B cell (primary cell): ENCODE measurements around the gene SSU72. TPM values are rescaled to one million over a fixed set of nuclear protein-coding genes. Genes with fewer than 3 reads are reported as not detected.

Source experiments
- ATAC-seq: fragments of 200-7000 bp; cut with Tn5 transposase; one replicate; pipeline ENCODE4 v1.10.0; 2021; ENCODE audit warnings: low read depth, mild to moderate bottlenecking, moderate number of reproducible peaks, moderate library complexity
- CTCF ChIA-PET: fragments of 350-600 bp; sonication (Branson Sonifier 250); formaldehyde crosslinking; loops from one replicate; lab custom pipeline; 2021; ENCODE audit warnings: antibody characterized with exemption, inconsistent platforms; lab: Charles Lee
- POLR2A ChIA-PET: fragments of 350-600 bp; sonication (Branson Sonifier 250); formaldehyde crosslinking; loops from one replicate; lab custom pipeline; 2021; ENCODE audit warnings: antibody characterized with exemption; lab: Charles Lee
- DNase-seq: peaks from one replicate; pipeline ENCODE4 v3.0.0; 2013
- H2AFZ ChIP-seq: 2 replicates; pipeline ENCODE4 v1.6.1; 2012; ENCODE audit warnings: mild to moderate bottlenecking, low read depth, low read length; ENCODE audit not compliant: insufficient read depth, poor library complexity, severe bottlenecking
- H3K27ac ChIP-seq, 2 donors: 1 replicate in 1 of 2; 2 replicates in 1 of 2; pipeline ENCODE4 v1.5.1; 2012 to 2013; ENCODE audit warnings: low read length in 2 of 2, mild to moderate bottlenecking in 2 of 2, moderate library complexity in 1 of 2
- H3K27me3 ChIP-seq, 4 experiments: fragments of 200-600 bp in 1 of 4; sonication (generic) in 1 of 4; replicated peaks in 1 of 4; 1 replicate in 2 of 4; 2 replicates in 2 of 4; pipeline versions ENCODE4 v1.6.1 to v1.7.0; 2013 to 2016; ENCODE audit warnings: low read length in 3 of 4, mild to moderate bottlenecking in 2 of 4, mixed read lengths in 1 of 4, moderate library complexity in 1 of 4; ENCODE audit not compliant: insufficient read depth in 4 of 4, control insufficient read depth in 3 of 4; ENCODE audit errors: control extremely low read depth in 1 of 4
- H3K36me3 ChIP-seq, 2 experiments: replicated peaks in 1 of 2; 1 replicate in 1 of 2; 2 replicates in 1 of 2; pipeline versions ENCODE4 v1.6.1 to v1.7.1; 2013; ENCODE audit warnings: low read length in 1 of 2; ENCODE audit not compliant: insufficient read depth in 2 of 2, control insufficient read depth in 1 of 2; ENCODE audit errors: control extremely low read depth in 1 of 2, extremely low read depth in 1 of 2
- H3K4me1 ChIP-seq, 2 donors: fragments of 200-600 bp in 1 of 2; sonication (generic) in 1 of 2; 1 replicate in 1 of 2; 2 replicates in 1 of 2; pipeline versions ENCODE4 v1.5.1 to v1.6.1; 2013 to 2017; ENCODE audit warnings: low read length in 2 of 2; ENCODE audit not compliant: control insufficient read depth in 2 of 2, insufficient read depth in 2 of 2
- H3K4me2 ChIP-seq: replicated peaks from 2 replicates; pipeline ENCODE3; 2012; ENCODE audit warnings: mild to moderate bottlenecking, low read depth, low read length; ENCODE audit not compliant: poor library complexity, severe bottlenecking
- H3K4me3 ChIP-seq, 5 experiments: fragments of 200-600 bp in 1 of 5; sonication (generic) in 1 of 5; 1 replicate in 3 of 5; 2 replicates in 2 of 5; pipeline versions ENCODE4 v1.5.1 to v1.7.0; 2011 to 2016; ENCODE audit warnings: low read length in 4 of 5, mild to moderate bottlenecking in 4 of 5, low read depth in 2 of 5, control low read depth in 1 of 5, moderate library complexity in 1 of 5; ENCODE audit not compliant: insufficient read depth in 1 of 5; ENCODE audit errors: control extremely low read depth in 1 of 5, extremely low read depth in 1 of 5
- H3K79me2 ChIP-seq: fragments of 200-600 bp; sonication (generic); one replicate; pipeline ENCODE4 v1.6.0; 2016; ENCODE audit warnings: low read length; ENCODE audit not compliant: control insufficient read depth, insufficient read depth
- H3K9ac ChIP-seq: fragments of 200-600 bp; sonication (generic); 2 replicates; pipeline ENCODE4 v1.6.1; 2017; ENCODE audit warnings: mild to moderate bottlenecking, low read length, moderate library complexity
- H3K9me3 ChIP-seq, 3 donors: one replicate each; pipeline versions ENCODE4 v1.6.1 to v1.7.1; 2013; ENCODE audit warnings: low read length in 2 of 3; ENCODE audit not compliant: control insufficient read depth in 2 of 3, insufficient read depth in 1 of 3; ENCODE audit errors: control extremely low read depth in 1 of 3
- H4K20me1 ChIP-seq: 2 replicates; pipeline ENCODE4 v1.6.0; 2012; ENCODE audit warnings: mild to moderate bottlenecking, low read length; ENCODE audit not compliant: insufficient read depth, control insufficient read depth, poor library complexity, severe bottlenecking
- H3K27ac Mint-ChIP-seq: one replicate; pipeline ENCODE4 v1.8.0; 2021; ENCODE audit warnings: mixed read lengths
- H3K27me3 Mint-ChIP-seq: one replicate; pipeline ENCODE4 v1.8.0; 2021; ENCODE audit warnings: mixed read lengths
- H3K4me1 Mint-ChIP-seq: one replicate; pipeline ENCODE4 v1.8.0; 2021; ENCODE audit warnings: mixed read lengths
- H3K4me3 Mint-ChIP-seq: one replicate; pipeline ENCODE4 v1.8.0; 2021; ENCODE audit warnings: mixed read lengths
- H3K9me3 Mint-ChIP-seq: one replicate; pipeline ENCODE4 v1.8.0; 2022; ENCODE audit warnings: mixed read lengths; ENCODE audit not compliant: insufficient read depth
- EZH2 ChIP-seq: IDR thresholded peaks from 2 replicates; pipeline ENCODE4 v1.6.1; 2012; ENCODE audit warnings: borderline replicate concordance, low read depth, mild to moderate bottlenecking, moderate library complexity, low read length; ENCODE audit not compliant: insufficient read depth, poor library complexity, severe bottlenecking
- WGBS: methylation state at CpG from one replicate; pipeline ENCODE4 v1.1.5; 2013; ENCODE audit warnings: missing lambda C conversion rate; ENCODE audit not compliant: insufficient coverage; 5-methylcytosine and 5-hydroxymethylcytosine counted together
- intact Hi-C: fragments of 100-400 bp; cut with micrococcal nuclease; formaldehyde crosslinking; loops from one replicate; pipeline ENCODE4 v1.10.0; 2022
- polyA plus RNA-seq: library from polyadenylated mRNA; depleted of rRNA; stranded (reverse); fragments of >200 nt; gene quantifications from 2 replicates; pipeline ENCODE4 v1.2.3, GENCODE V29; 2012
- total RNA-seq, 2 donors: library from RNA; stranded (reverse); fragments of 120-200 nt in 1 of 2; gene quantifications; 1 replicate in 1 of 2; 2 replicates in 1 of 2; pipeline versions ENCODE4 v1.2.3 to v1.2.4, GENCODE V29; 2013 to 2022
- TF ChIP-seq, protein P1 (sequence below): fragments of 200-600 bp; IDR thresholded peaks from one replicate; pipeline ENCODE4 v1.8.0; 2022; ENCODE audit warnings: antibody characterized with exemption, mild to moderate bottlenecking

Gene SSU72
- total and polyA plus RNA-seq, 2 donors (not counting 1 experiment from before 2014, with no cell fraction given): 86.8 to 112 TPM

DNA sequence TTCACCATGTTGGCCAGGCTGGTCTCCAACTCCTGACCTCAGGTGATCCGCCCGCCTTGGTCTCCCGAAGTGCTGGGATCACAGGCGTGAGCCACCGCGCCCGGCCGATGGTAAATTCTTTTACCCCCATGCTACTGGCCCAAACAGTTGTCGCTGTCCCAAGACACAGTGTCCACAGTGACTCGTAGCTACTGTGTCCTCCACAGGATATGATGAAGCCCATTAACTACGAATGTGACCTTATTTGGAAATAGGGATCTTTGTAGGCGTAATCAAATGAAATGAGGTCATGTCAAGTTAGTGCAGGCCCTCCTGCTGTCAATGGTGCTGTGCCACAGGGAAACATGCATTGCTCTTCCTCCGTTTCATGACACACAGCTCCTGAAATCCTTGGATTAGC is 16.8 kb upstream of the SSU72 start:
- H3K4me2 ChIP-seq: no peak overlapping the region
- WGBS: 87% methylated on average over 11 of the region's 13 CpGs
- no peaks in the 10 kb centered on the region for H3K9me3 Mint-ChIP-seq

DNA sequence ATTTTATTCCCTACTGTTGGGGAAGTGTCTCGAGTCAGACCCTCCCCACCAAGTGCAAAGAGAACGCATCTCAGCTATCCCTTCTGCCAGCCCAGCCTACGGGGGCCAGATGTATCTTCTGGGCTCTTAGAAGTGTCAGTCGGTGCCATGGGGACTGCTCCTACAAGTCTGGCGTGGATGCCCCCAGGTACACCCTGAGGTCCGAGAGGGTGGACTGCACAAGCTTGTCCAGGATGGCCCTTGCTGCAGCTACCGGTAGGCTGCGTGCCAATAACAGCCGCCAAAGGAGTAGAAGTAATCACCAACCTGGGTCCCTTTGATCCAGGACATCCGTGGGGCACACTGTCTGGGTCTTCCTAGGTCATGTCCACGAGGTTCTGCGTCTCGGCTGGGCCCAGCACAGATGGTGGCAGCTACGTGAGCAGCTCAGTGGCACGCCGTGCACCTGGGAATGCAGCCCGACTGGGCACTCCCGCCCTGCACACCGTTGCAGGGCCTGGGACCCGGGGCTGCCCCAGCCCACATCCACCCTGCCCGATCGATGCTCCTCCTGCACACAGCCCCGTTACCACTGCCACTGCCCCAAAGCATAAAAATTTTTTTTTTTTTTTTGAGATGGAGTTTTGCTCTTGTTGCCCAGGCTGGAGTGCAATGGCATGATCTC is 8.8 kb upstream of the SSU72 start:
- peaks cover 0 to 16% (median 3%) of the 10 kb centered on the region in 4 experiments for H3K27me3 ChIP-seq
- peaks cover 18% of the 10 kb centered on the region for H3K27me3 Mint-ChIP-seq
- H3K79me2 ChIP-seq: no peaks in the 10 kb centered on the region
- no peak overlapping the region for H3K9ac ChIP-seq
- no peak overlapping the region for H2AFZ ChIP-seq
- H3K36me3 ChIP-seq: no peaks in the 10 kb centered on the region
- H3K4me2 ChIP-seq: no peak overlapping the region
- no peak overlapping the region for H3K4me3 ChIP-seq
- H3K27ac ChIP-seq: no peak overlapping the region
- no peaks in the 10 kb centered on the region for H3K9me3 Mint-ChIP-seq
- no peak overlapping the region for H3K27ac Mint-ChIP-seq
- DNase-seq (no peak), ATAC-seq (no peak)
- ChIA-PET POLR2A (no interaction called here), CTCF (no interaction called here)
- H3K4me1 Mint-ChIP-seq: no peaks in the 10 kb centered on the region
- no peaks in the 10 kb centered on the region for H3K4me1 ChIP-seq
- H3K4me3 Mint-ChIP-seq: no peak overlapping the region
- intact Hi-C loops: no loop called here
- H3K9me3 ChIP-seq: no peaks in the 10 kb centered on the region
- TF ChIP-seq, protein P1, sequence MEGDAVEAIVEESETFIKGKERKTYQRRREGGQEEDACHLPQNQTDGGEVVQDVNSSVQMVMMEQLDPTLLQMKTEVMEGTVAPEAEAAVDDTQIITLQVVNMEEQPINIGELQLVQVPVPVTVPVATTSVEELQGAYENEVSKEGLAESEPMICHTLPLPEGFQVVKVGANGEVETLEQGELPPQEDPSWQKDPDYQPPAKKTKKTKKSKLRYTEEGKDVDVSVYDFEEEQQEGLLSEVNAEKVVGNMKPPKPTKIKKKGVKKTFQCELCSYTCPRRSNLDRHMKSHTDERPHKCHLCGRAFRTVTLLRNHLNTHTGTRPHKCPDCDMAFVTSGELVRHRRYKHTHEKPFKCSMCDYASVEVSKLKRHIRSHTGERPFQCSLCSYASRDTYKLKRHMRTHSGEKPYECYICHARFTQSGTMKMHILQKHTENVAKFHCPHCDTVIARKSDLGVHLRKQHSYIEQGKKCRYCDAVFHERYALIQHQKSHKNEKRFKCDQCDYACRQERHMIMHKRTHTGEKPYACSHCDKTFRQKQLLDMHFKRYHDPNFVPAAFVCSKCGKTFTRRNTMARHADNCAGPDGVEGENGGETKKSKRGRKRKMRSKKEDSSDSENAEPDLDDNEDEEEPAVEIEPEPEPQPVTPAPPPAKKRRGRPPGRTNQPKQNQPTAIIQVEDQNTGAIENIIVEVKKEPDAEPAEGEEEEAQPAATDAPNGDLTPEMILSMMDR: no peak
- TF ChIP-seq EZH2: no peak
- no peaks in the 10 kb centered on the region for H4K20me1 ChIP-seq
- whole genome bisulfite sequencing: 89% methylated on average over 18 of the region's 23 CpGs

More for the DNA sequence above, 16.8 kb upstream of the SSU72 start:
- Histone ChIP-seq H2AFZ (no peak overlapping the region), H3K9me3 (no peaks in the 10 kb centered on the region), H3K79me2 (no peaks in the 10 kb centered on the region), H3K36me3 (no peaks in the 10 kb centered on the region), H3K9ac (no peak overlapping the region), H4K20me1 (no peaks in the 10 kb centered on the region), H3K27ac (no peak overlapping the region), H3K4me3 (no peak overlapping the region), H3K4me1 (no peaks in the 10 kb centered on the region), H3K27me3 (peaks cover 0 to 6% (median 2%) of the 10 kb centered on the region in 4 experiments)
- no peaks in the 10 kb centered on the region for H3K4me1 Mint-ChIP-seq
- H3K4me3 Mint-ChIP-seq: no peak overlapping the region
- ATAC-seq: no peak
- intact Hi-C loops: no loop called here
- no peak for DNase-seq
- TF ChIP-seq, protein P1: no peak
- no peak for TF ChIP-seq EZH2
- peaks cover 4% of the 10 kb centered on the region for H3K27me3 Mint-ChIP-seq
- POLR2A ChIA-PET: no interaction called here
- CTCF ChIA-PET: interaction anchor here (0.9 kb wide), 1 partner anchor 17 kb away, joined by 3 read pairs; no protein-coding TSS in a partner anchor
- H3K27ac Mint-ChIP-seq: no peak overlapping the region
